HUES6 (cell line): ENCODE data around the gene NOVA2.
A peak's percentile ranks its signal among the peaks of the same experiment; 100 is the strongest.

Source experiments
- H3K27ac ChIP-seq: 2 replicates; pipeline ENCODE4 v1.7.0; 2013; ENCODE audit warnings: low read depth, mild to moderate bottlenecking, low read length, inconsistent platforms
- H3K27me3 ChIP-seq: 2 replicates; pipeline ENCODE4 v1.6.1; 2013; ENCODE audit warnings: low read length; ENCODE audit not compliant: control insufficient read depth, insufficient read depth
- H3K36me3 ChIP-seq: 2 replicates; pipeline ENCODE4 v1.6.1; 2013; ENCODE audit warnings: low read length; ENCODE audit not compliant: control insufficient read depth, insufficient read depth
- H3K4me1 ChIP-seq: 2 replicates; pipeline ENCODE4 v1.6.1; 2013; ENCODE audit warnings: low read length; ENCODE audit not compliant: control insufficient read depth, insufficient read depth
- H3K4me3 ChIP-seq: 2 replicates; pipeline ENCODE4 v1.5.1; 2013; ENCODE audit warnings: low read depth, low read length
- H3K9ac ChIP-seq: one replicate; pipeline ENCODE4 v1.6.1; 2013; ENCODE audit warnings: mild to moderate bottlenecking, low read length
- H3K9me3 ChIP-seq: 2 replicates; pipeline ENCODE4 v1.6.1; 2013; ENCODE audit warnings: low read depth, low read length; ENCODE audit not compliant: control insufficient read depth, insufficient read depth

NOVA2 gene

GRCh38 chr19:45885556-45886426 lies 87.9 kb downstream of the NOVA2 start, which contains the start of gene IRF2BP1:
IRF2BP1 (minus strand) TSS chr19:45886141; CDS start chr19:45885774, 367 bp downstream.
- no peaks in the 10 kb centered on the region for H3K9me3 ChIP-seq
- H3K36me3 ChIP-seq, result no peaks in the 10 kb centered on the region
- peak within 1 kb of the TSS; percentile 90 for H3K4me3 ChIP-seq
- peak within 1 kb of the TSS; percentile 78 for H3K27ac ChIP-seq
- no peaks in the 10 kb centered on the region for H3K27me3 ChIP-seq
- H3K9ac ChIP-seq, result peak within 1 kb of the TSS; percentile 85
- peaks cover 37% of the 10 kb centered on the region for H3K4me1 ChIP-seq

DNA sequence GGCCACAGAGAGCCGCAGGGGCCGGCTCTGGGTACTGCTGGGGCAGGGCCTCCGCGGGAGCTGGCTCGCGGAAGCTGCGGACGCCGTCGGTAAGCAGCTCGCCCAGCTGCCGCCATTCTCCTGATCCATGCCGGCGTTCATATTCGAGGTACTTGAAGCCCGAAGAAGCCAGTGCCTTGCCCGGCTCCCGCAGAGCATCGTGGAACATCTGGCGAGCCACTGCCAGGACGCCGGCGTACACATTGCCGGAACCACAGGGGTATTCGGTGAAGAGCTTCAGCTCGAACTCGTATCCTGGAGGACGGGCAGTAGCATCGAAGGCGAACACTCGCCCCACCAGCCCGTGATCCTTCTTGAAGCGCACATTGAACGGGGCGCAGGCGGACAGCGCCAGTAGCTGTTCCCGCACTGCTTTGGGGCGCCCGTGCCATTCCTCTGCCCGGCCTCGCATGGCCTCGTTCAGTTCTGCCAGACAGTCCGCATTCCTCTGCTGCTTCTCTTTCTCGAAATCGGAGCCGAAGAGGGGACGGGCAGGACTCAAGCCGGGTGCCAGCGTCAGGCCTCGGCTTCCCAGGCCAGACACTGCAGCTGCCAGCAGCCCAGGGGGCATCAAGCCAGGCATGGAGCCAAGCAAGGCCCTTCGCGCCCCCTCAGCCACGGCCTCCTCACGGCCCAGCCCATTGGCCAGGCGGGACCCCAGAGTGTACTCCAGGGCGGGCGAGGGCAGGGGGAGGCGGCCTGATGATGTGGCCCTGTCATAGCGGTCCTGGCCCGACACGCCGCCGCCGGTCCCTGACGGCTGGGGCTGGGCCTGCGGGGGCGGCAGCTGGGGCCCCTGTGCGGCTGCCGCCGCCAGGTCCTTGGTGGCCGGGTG lies 88.7 kb downstream of the NOVA2 start:
- H3K9ac ChIP-seq, result peak overlapping the region; percentile 85
- no peaks in the 10 kb centered on the region for H3K9me3 ChIP-seq
- no peaks in the 10 kb centered on the region for H3K27me3 ChIP-seq
- H3K4me3 ChIP-seq, result peak overlapping the region; percentile 90
- 0 out of 2 replicates have a peak overlapping the region, but pooled peaks have one; percentile 59 for H3K27ac ChIP-seq
- peaks cover 37% of the 10 kb centered on the region for H3K4me1 ChIP-seq
- H3K36me3 ChIP-seq, result no peaks in the 10 kb centered on the region

GRCh38 chr19:45883881-45884681 lies 89.6 kb downstream of the NOVA2 start:
- Histone ChIP-seq H3K27ac (no peak overlapping the region), H3K4me3 (peak overlapping the region; percentile 13; the same call in 1 of the 2 replicates), H3K9ac (no peak overlapping the region), H3K4me1 (peaks cover 37% of the 10 kb centered on the region), H3K27me3 (no peaks in the 10 kb centered on the region), H3K9me3 (no peaks in the 10 kb centered on the region), H3K36me3 (no peaks in the 10 kb centered on the region)
